GM20431 (cell line): ENCODE measurements around the gene C10orf53.

Experiments
- in situ Hi-C: fragments of 300-500 bp; cut with MseI, MboI; formaldehyde crosslinking; loops from one replicate; pipeline ENCODE4 v1.15.0; 2020; ENCODE audit warnings: low sequenced_read_pairs; ENCODE audit not compliant: unreplicated experiment

Gene C10orf53

GRCh38 chr10:49679480-49679893, at the start of gene C10orf53:
TSS of gene C10orf53 (plus strand) at chr10:49679651. CDS start at chr10:49679698, 47 bp downstream.
- in situ Hi-C loops: no loop called here

- in situ Hi-C loops: no loop called here
These were observed 47.5 kb upstream of the C10orf53 start for GRCh38 chr10:49631975-49632374.

- in situ Hi-C loops: no loop called here
These were observed 46.8 kb upstream of the C10orf53 start for GRCh38 chr10:49632406-49633317.

- in situ Hi-C loops: no loop called here
These were observed 46.0 kb upstream of the C10orf53 start for GRCh38 chr10:49633327-49634068.

- in situ Hi-C loops: no loop called here
These were observed 45.3 kb upstream of the C10orf53 start for GRCh38 chr10:49634069-49634660.

GRCh38 chr10:49642311-49642710, 37.1 kb upstream of the C10orf53 start:
- in situ Hi-C loops: no loop called here

GRCh38 chr10:49643241-49644034, 36.0 kb upstream of the C10orf53 start:
- in situ Hi-C loops: no loop called here

- in situ Hi-C loops: no loop called here
These were observed 35.3 kb upstream of the C10orf53 start for GRCh38 chr10:49644035-49644646.

- in situ Hi-C loops: no loop called here
These were observed 34.0 kb upstream of the C10orf53 start for GRCh38 chr10:49645417-49645816.

- in situ Hi-C loops: no loop called here
These were observed 33.3 kb upstream of the C10orf53 start for GRCh38 chr10:49645871-49646870.

- in situ Hi-C loops: no loop called here
These were observed 31.9 kb upstream of the C10orf53 start for GRCh38 chr10:49647554-49647953.

- in situ Hi-C loops: no loop called here
These were observed 31.3 kb upstream of the C10orf53 start for GRCh38 chr10:49647985-49648795.

GRCh38 chr10:49649294-49649693, 30.2 kb upstream of the C10orf53 start:
- in situ Hi-C loops: no loop called here

- in situ Hi-C loops: no loop called here
These were observed 29.3 kb upstream of the C10orf53 start for GRCh38 chr10:49649936-49650723.

GRCh38 chr10:49650724-49651034, 28.8 kb upstream of the C10orf53 start:
- in situ Hi-C loops: no loop called here

GRCh38 chr10:49651039-49651835, 28.2 kb upstream of the C10orf53 start:
- in situ Hi-C loops: no loop called here
